Keratinocyte (primary cell): Measurements from ENCODE around the gene PDCD11. TPM values are rescaled to one million over a fixed set of nuclear protein-coding genes. Genes with fewer than 3 reads are reported as not detected.

ENCODE experiments used
- DNase-seq: peaks from one replicate; pipeline ENCODE4 v3.0.0-alpha.2; 2011; ENCODE audit warnings: low read depth, missing footprints, low spot score
- FAIRE-seq: peaks from 2 replicates; lab custom pipeline; 2011; peaks lifted over from hg19 to GRCh38; lab: Jason Lieb, UNC
- H2AFZ ChIP-seq: 2 replicates; pipeline ENCODE4 v1.6.0; 2012; ENCODE audit warnings: low read length, control low read depth, inconsistent platforms; ENCODE audit not compliant: control insufficient read depth
- H3K27ac ChIP-seq: 2 replicates; pipeline ENCODE4 v1.5.1; 2011; ENCODE audit warnings: low read length; ENCODE audit not compliant: control insufficient read depth, insufficient read depth
- H3K27me3 ChIP-seq: 3 replicates; pipeline ENCODE4 v1.6.0; 2011; ENCODE audit warnings: low read length; ENCODE audit not compliant: control insufficient read depth, insufficient read depth; ENCODE audit errors: extremely low read depth
- H3K36me3 ChIP-seq, 2 experiments: 2 replicates in 1 of 2; 3 replicates in 1 of 2; pipeline ENCODE4 v1.5.1; 2011; ENCODE audit warnings: low read length in 2 of 2, mild to moderate bottlenecking in 1 of 2; ENCODE audit not compliant: control insufficient read depth in 2 of 2, insufficient read depth in 2 of 2; ENCODE audit errors: extremely low read depth in 1 of 2
- H3K4me1 ChIP-seq: 3 replicates; pipeline ENCODE4 v1.5.1; 2011; ENCODE audit warnings: low read length; ENCODE audit not compliant: control insufficient read depth, insufficient read depth; ENCODE audit errors: extremely low read depth
- H3K4me2 ChIP-seq: 3 replicates; pipeline ENCODE4 v1.6.0; 2011; ENCODE audit warnings: low read depth, low read length; ENCODE audit not compliant: control insufficient read depth, insufficient read depth; ENCODE audit errors: extremely low read depth
- H3K4me3 ChIP-seq, 3 experiments: fragments of 200-600 bp in 1 of 3; sonication (generic) in 1 of 3; 2 replicates in 2 of 3; 3 replicates in 1 of 3; pipeline ENCODE4 v1.5.1; 2011 to 2016; ENCODE audit warnings: low read length in 3 of 3, mild to moderate bottlenecking in 3 of 3, control low read depth in 2 of 3, inconsistent platforms in 1 of 3, low read depth in 1 of 3, mixed read lengths in 1 of 3, mixed run types in 1 of 3, moderate library complexity in 1 of 3; ENCODE audit not compliant: control insufficient read depth in 2 of 3, insufficient read depth in 2 of 3; ENCODE audit errors: extremely low read depth in 1 of 3
- H3K79me2 ChIP-seq: 2 replicates; pipeline ENCODE4 v1.6.0; 2012; ENCODE audit warnings: low read length; ENCODE audit not compliant: control insufficient read depth, insufficient read depth
- H3K9ac ChIP-seq: 3 replicates; pipeline ENCODE4 v1.6.0; 2011; ENCODE audit warnings: low read length; ENCODE audit not compliant: control insufficient read depth, insufficient read depth; ENCODE audit errors: extremely low read depth
- H3K9me1 ChIP-seq: 3 replicates; pipeline ENCODE4 v1.6.0; 2011; ENCODE audit warnings: low read length; ENCODE audit not compliant: control insufficient read depth, insufficient read depth; ENCODE audit errors: extremely low read depth
- H3K9me3 ChIP-seq: 2 replicates; pipeline ENCODE4 v1.5.1; 2012; ENCODE audit warnings: low read depth, low read length; ENCODE audit not compliant: control insufficient read depth
- H4K20me1 ChIP-seq: 3 replicates; pipeline ENCODE4 v1.6.0; 2011; ENCODE audit warnings: low read length; ENCODE audit not compliant: control insufficient read depth, insufficient read depth; ENCODE audit errors: extremely low read depth
- CTCF ChIP-seq, 3 experiments: IDR thresholded peaks in 1 of 3; conservative IDR thresholded peaks in 1 of 3; optimal IDR thresholded peaks in 1 of 3; 2 replicates in 2 of 3; 3 replicates in 1 of 3; pipeline versions ENCODE3 to v1.5.1; 2011; ENCODE audit warnings: low read length in 3 of 3, mild to moderate bottlenecking in 3 of 3, moderate library complexity in 2 of 3, control low read depth in 1 of 3, inconsistent platforms in 1 of 3; ENCODE audit not compliant: insufficient read depth in 2 of 3; ENCODE audit errors: extremely low read depth in 1 of 3
- EZH2 ChIP-seq: IDR thresholded peaks from one replicate; pipeline ENCODE4 v1.6.1; 2012; ENCODE audit warnings: inconsistent platforms, mild to moderate bottlenecking, low read length, moderate library complexity
- dilution Hi-C: fragments of 300-500 bp; cut with MboI; formaldehyde crosslinking; loops from one replicate; pipeline ENCODE4 v1.7.0; 2020; ENCODE audit warnings: low sequenced_read_pairs; ENCODE audit not compliant: extremely low pct_ligation_motif_present
- polyA plus RNA-seq, 5 experiments: library from polyadenylated mRNA; depleted of rRNA in 3 of 5; stranded (reverse) in 3 of 5; stranded (forward) in 1 of 5; unstranded in 1 of 5; fragments of >200 nt; gene quantifications; 1 replicate in 1 of 5; 2 replicates in 3 of 5; 3 replicates in 1 of 5; pipeline versions ENCODE4 v1.2.1 to v1.2.3, GENCODE V29; 2011 to 2012; ENCODE audit warnings: missing spikeins in 2 of 5, low read depth in 1 of 5, low replicate concordance in 1 of 5

The PDCD11 gene
- polyA plus RNA-seq, 1 donor (not counting 4 experiments of a cell fraction or from before 2014, with no cell fraction given) = 28.6 TPM

- no peak overlapping the region for H3K9ac ChIP-seq
- FAIRE-seq (no peak), DNase-seq (no peak)
- no peaks in the 10 kb centered on the region for H3K9me1 ChIP-seq
- H3K27me3 ChIP-seq = no peaks in the 10 kb centered on the region
- H3K27ac ChIP-seq = no peak overlapping the region
- no peak overlapping the region for H2AFZ ChIP-seq
- H3K9me3 ChIP-seq = no peaks in the 10 kb centered on the region
- H3K4me1 ChIP-seq = peaks cover 15% of the 10 kb centered on the region
- H4K20me1 ChIP-seq = no peaks in the 10 kb centered on the region
- dilution Hi-C loops = no loop called here
- TF ChIP-seq CTCF (optimal IDR thresholded peaks at IDR 0.05 in 1 of 3, IDR thresholded peaks at IDR 0.05 in 1 of 3, conservative IDR thresholded peaks at IDR 0.05 in 1 of 3; ENCODE audit: extremely low read depth in 1 of 3, insufficient read depth in 2 of 3, low read length in 3 of 3) (no peak), EZH2 (no peak)
- H3K36me3 ChIP-seq = peaks cover 20 to 29% of the 10 kb centered on the region in 2 experiments
- no peak overlapping the region for H3K4me3 ChIP-seq
- no peaks in the 10 kb centered on the region for H3K79me2 ChIP-seq
- no peak overlapping the region for H3K4me2 ChIP-seq
Observed at GRCh38 chr10:103450201-103450695, 53.8 kb downstream of the PDCD11 start.

- Histone ChIP-seq H3K9me1 (no peaks in the 10 kb centered on the region), H3K9ac (no peak overlapping the region), H3K4me1 (peaks cover 15% of the 10 kb centered on the region), H3K4me3 (peak overlapping the region in 1 of 3 experiments; percentile 55), H3K79me2 (no peaks in the 10 kb centered on the region), H3K27ac (no peak overlapping the region), H4K20me1 (no peaks in the 10 kb centered on the region), H3K36me3 (peaks cover 13 to 21% of the 10 kb centered on the region in 2 experiments), H3K9me3 (no peaks in the 10 kb centered on the region), H2AFZ (no peak overlapping the region), H3K27me3 (no peaks in the 10 kb centered on the region), H3K4me2 (peak overlapping the region; percentile 76)
- FAIRE-seq (no peak), DNase-seq (peak; percentile 17)
- dilution Hi-C loops = no loop called here
- TF ChIP-seq EZH2 (no peak), CTCF (optimal IDR thresholded peaks at IDR 0.05 in 1 of 3, IDR thresholded peaks at IDR 0.05 in 1 of 3, conservative IDR thresholded peaks at IDR 0.05 in 1 of 3; ENCODE audit: extremely low read depth in 1 of 3, insufficient read depth in 2 of 3, low read length in 3 of 3) (no peak)
Observed at GRCh38 chr10:103451091-103451813, 54.8 kb downstream of the PDCD11 start.
